ENCODE measurements around the gene FOXD2. TPM values are rescaled to one million over a fixed set of nuclear protein-coding genes. Genes with fewer than 3 reads are reported as not detected.
A peak's percentile ranks its signal among the peaks of the same experiment; 100 is the strongest.

FOXD2 gene
- 1 to 10 TPM; 4.7 to 9.5 (median 8.2) TPM for polyA plus RNA-seq (ENCODE audit: insufficient read length in 4 of 4)

GRCh38 chr1:47437447-47438164 is at the start of gene FOXD2:
Gene FOXD2 (plus strand): TSS chr1:47438044. CDS start chr1:47438136, 92 bp downstream.
- peak in 3 of 4 donors; percentile 79 to 85 (median 82) for DNase-seq (ENCODE audit: low read depth in 4 of 4, low spot score in 2 of 4)

DNA sequence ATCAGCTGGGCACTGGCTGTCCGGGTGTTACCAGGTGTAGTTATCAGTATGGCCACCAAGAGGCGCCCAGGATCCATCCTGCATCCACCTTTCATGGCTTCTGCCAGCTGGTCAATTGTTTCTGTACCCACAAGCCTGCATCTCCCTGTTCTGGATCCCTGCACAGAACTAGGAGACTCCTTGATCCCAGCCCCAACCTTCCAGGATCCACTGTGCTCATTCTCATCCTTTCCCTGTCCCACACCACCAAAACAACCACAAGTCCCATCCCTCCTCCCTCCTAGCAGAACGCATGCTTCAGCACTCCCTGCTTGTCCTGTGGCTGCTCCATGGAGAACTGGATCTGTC is 49.0 kb upstream of the FOXD2 start:
- peak in 2 of 4 donors; percentile 29 to 64 for DNase-seq (ENCODE audit: low read depth in 4 of 4, low spot score in 2 of 4)

GRCh38 chr1:47389731-47390130 is 48.1 kb upstream of the FOXD2 start:
- no peak for DNase-seq (ENCODE audit: low read depth in 4 of 4, low spot score in 2 of 4)

- DNase-seq (ENCODE audit: low read depth in 4 of 4, low spot score in 2 of 4), result no peak
Observed at GRCh38 chr1:47390843-47391242, 47.0 kb upstream of the FOXD2 start.

DNA sequence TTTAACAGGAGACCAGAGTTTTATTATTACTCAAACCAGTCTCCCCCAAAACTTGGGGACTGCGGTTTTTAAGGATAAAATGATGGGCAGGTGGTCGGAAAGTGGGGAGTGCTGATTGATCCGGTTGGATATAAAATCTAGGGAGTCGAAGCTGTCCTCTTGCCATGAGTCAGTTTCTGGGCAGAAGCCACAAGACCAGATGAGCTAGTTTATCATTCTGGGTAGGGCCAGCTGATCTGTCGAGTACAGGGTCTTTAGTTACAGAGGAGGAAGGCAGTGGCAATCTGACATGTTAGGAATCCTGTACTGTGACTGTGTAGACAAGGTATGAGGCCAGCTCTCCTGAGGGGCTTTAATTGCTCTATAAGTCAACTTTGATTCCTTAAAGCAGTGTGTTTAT is 44.7 kb upstream of the FOXD2 start:
- DNase-seq (ENCODE audit: low read depth in 4 of 4, low spot score in 2 of 4), result no peak

DNA sequence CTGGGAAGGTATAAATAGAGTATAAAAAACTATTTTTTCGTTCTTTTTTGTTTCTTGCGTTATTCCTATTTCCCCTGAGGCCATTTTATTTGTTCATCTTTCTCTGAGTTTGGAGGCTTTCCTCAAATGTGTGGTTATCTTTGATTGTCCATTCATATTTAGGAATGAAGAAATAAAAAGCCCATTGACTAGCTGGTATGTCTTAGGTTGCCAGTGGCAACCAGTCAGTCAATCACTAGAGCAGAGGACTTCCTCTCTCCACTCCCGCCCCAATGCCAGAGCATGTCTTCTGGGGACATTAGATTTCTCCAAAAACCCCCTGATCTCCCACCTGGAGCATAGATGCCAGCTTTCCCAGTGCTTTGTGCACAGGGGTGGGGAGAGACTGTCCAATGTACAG is 42.4 kb upstream of the FOXD2 start:
- DNase-seq (ENCODE audit: low read depth in 4 of 4, low spot score in 2 of 4), result no peak

DNA sequence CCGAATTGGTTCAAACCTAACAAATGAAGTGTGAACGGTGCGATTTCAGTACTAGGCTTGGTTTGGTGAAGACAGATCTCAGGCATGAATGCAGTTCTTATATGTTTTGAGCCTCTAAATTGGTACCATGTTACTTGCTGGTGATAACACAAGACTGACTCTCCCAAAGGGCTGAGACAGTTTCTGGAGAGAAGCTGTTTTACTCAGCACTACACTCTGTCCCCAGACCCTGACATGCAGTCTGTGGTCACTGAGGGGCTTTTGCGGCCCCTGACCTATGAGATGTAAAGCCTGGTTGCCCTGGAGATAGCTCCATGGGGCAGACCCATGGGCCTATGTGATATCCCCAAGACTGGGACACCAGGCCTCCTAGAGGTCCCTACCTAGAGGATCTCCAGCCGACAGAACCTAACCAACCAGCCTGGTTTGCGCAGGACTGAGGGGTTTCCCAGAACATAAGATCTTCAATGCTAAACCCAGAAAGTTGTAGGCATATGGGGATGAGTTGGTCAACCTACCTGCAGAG is 41.1 kb upstream of the FOXD2 start:
- no peak for DNase-seq (ENCODE audit: low read depth in 4 of 4, low spot score in 2 of 4)

GRCh38 chr1:47399138-47399845 is 38.6 kb upstream of the FOXD2 start:
- DNase-seq (ENCODE audit: low read depth in 4 of 4, low spot score in 2 of 4), result no peak

DNA sequence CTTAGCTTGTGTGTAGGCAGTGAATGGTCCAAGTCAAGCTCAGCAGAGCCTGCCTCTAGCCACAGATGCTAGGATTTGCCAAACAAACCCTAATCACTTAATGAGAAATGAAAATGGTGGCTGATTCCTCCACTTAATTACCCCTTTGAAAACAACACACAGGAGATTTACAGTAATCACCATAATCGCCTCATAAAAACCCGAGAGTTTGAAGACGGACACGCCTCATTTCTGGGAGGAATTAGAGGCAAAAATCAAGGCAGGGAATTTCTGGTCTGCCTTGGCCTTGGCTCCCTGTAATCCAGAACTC is 38.0 kb upstream of the FOXD2 start:
- no peak for DNase-seq (ENCODE audit: low read depth in 4 of 4, low spot score in 2 of 4)

GRCh38 chr1:47401761-47402160 is 36.1 kb upstream of the FOXD2 start:
- no peak for DNase-seq (ENCODE audit: low read depth in 4 of 4, low spot score in 2 of 4)

GRCh38 chr1:47402591-47402990 is 35.3 kb upstream of the FOXD2 start:
- DNase-seq (ENCODE audit: low read depth in 4 of 4, low spot score in 2 of 4), result no peak

GRCh38 chr1:47403321-47403910 is 34.4 kb upstream of the FOXD2 start:
- no peak for DNase-seq (ENCODE audit: low read depth in 4 of 4, low spot score in 2 of 4)

DNA sequence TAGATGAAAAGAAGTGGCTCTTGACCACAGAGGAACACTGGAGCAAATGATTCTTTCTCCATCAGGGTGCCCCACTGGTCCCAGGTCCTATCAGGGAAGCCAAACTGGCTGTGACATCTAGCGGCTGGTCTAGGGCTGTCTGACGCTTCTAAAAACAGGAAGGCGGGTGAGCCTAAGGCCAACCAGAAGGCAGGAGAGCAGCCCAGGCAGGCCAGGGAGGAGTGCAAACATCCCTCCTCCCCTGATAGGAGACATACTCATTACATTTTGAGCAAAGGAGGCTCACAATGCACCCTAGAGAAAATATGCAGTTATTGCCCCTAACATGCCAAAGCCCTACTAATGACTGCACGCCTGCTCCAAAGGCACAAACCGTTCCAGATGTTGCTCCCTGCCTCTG is 32.1 kb upstream of the FOXD2 start:
- DNase-seq (ENCODE audit: low read depth in 4 of 4, low spot score in 2 of 4), result no peak

GRCh38 chr1:47406966-47407365 is 30.9 kb upstream of the FOXD2 start:
- DNase-seq (ENCODE audit: low read depth in 4 of 4, low spot score in 2 of 4), result no peak

- DNase-seq (ENCODE audit: low read depth in 4 of 4, low spot score in 2 of 4), result no peak
Observed at GRCh38 chr1:47407481-47407880, 30.4 kb upstream of the FOXD2 start.

DNA sequence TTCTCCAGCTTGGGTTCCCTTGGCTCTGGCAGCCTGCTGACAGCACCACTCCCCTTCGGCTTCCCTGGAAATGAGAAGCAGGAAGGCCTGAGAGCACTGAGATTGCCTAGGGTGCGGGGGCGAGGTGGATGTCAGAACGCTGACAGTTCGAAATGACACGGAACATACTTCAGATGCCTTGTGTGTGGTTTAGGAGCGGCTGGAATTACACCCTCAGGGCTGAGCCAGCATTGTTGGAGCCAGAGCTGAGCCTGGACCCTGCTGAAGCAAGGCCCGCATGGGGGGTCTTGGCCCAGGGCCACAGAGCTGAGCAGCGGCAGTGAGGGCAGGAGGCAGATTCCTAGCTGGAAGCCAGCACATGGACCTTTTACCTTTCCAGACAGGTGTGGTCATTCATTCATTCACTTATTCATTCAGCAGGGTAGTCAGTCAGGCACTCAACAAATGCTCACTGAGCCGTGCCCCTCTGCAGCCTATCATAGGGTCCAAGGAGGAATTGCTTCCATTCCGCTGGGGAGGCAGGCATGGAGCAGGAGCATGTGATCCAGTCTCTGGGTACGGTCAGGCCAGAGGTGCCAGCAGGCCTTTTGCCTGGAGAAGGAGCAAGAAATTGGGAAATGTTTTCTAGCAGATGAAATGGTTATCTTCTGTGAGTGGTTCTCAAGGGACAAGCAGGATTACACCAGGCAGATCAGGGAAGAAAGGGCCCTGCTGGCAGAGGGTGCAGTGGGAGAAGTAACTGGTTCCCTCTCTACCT is 28.4 kb upstream of the FOXD2 start:
- DNase-seq (ENCODE audit: low read depth in 4 of 4, low spot score in 2 of 4), result peak in 1 of 4 donors; percentile 38

DNA sequence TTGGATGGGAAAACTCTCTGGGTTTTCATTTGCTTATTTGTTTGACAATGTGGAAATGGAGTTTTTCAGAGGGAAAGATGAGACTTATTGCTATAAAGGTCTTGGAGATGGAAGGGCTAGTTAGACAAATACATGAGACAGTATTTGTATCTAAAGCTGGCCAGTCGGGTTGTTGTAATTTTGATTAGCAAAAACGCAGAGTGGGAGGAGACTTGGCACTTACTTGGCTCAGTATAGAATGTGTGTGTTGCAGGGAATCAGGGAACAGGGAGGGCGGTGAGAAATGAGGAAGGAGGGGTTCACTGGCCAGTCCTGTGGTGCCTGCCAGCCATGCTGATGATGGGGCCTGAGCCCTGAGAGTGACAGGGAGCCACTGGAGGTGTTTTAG is 27.8 kb upstream of the FOXD2 start:
- no peak for DNase-seq (ENCODE audit: low read depth in 4 of 4, low spot score in 2 of 4)

DNA sequence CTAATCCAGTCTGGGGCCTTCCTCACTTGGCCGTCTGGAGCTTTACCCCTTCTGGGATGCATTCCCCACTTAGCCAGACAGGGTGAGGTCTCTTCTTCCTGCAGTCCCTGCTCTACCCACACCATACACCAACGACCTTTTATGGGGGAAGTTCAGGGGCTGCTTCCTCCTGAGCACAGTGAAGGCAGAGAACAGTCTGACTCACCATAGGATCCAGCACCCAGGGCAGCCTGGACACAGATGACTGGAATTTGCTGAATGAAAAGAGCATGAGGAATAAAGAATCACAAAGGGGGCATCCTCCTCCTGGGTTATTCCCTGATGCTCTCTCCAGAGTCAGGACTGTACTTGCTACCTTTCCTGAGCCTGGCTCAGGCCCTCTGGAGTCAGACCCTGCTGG is 26.4 kb upstream of the FOXD2 start:
- no peak for DNase-seq (ENCODE audit: low read depth in 4 of 4, low spot score in 2 of 4)

GRCh38 chr1:47412437-47412836 is 25.4 kb upstream of the FOXD2 start:
- DNase-seq (ENCODE audit: low read depth in 4 of 4, low spot score in 2 of 4), result no peak

DNA sequence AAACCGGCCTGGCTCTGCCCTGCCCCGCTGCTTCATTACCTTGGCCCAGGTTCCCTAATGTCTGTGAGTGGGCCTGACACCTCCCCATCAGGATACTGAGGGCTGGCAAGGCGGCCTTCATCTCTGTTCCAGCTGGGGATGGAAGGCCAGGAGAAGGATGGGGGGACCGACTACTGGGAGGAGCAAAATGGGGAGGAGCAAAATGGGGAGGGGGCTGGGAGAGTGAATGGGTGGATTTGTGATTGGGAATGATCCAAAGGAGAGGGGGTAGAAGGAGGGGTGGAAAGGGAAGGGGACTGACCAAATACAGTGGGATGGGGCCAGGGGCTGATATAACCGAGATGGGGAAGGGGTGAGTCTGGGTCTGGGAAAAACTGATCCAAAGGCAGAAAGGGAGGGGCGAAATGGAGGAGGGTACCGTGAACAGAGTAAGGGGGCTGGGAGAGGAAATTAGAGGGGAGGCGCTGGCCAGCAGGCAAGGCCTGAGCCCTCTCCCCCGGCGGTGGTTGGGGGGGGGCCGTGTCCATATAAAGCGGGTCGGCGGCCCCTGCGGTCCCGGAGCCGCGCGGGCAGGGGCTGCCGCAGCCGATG is 22.0 kb upstream of the FOXD2 start, which contains the start of gene FOXE3:
TSS of gene FOXE3 (plus strand) at position 558 of the 591 bp plus-strand sequence. CDS start at position 589, 31 bp downstream.
- no peak for DNase-seq (ENCODE audit: low read depth in 4 of 4, low spot score in 2 of 4)

All from left renal cortex interstitium (tissue), 4 donors.